Stimulated activated CD4-positive, alpha-beta T cell treated with anti-CD3 and anti-CD28 coated beads, Interleukin-4, amount 100 ng/mL, for 48 hours (primary cell): ENCODE results near the gene EPHA3.

ENCODE experiments used
- DNase-seq, 2 donors: peaks; one replicate each; pipeline ENCODE4 v3.0.0-alpha.2; 2020; ENCODE audit warnings: low read depth in 2 of 2

Gene EPHA3

DNA sequence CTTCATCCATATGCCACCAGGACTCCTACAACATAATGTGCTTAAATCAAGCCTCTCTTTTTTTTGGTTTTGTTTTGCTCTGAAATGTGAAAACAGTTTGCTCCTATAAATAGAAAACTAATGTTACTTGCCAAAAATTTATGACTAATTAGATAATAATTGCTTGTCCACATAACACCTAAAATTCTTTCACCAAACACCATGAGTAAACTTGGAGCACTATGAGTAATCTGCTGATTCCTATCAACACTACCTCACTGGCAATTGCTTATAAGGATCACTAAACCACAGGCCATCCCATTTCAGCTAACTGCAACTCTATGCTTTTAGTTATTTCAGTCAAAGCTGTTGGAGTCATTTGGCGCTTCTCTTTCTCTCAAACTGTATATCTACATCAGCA, 252.7 kb downstream of the EPHA3 start:
- no peak for DNase-seq

- DNase-seq: no peak
Observed at GRCh38 chr3:89362496-89362895, 255.1 kb downstream of the EPHA3 start.

DNA sequence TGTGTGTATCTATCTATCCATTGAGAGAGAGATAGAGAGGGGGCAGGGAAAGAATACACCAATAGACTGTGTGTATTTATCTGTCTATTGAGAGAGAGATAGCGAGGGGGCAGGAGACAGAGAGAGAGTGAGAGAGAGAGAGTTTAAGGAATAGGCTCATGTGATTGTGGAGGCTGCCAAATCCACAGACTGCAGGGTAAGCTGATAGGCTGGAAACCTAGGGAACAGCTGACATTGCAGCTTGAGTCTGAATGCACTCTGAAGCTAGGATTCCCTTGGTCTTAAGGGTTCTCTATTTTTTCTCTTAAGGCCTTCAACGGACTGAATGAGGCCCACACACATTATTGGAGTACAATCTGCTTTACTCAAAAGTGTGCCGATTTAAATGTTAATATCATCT, 255.8 kb downstream of the EPHA3 start:
- no peak for DNase-seq

DNA sequence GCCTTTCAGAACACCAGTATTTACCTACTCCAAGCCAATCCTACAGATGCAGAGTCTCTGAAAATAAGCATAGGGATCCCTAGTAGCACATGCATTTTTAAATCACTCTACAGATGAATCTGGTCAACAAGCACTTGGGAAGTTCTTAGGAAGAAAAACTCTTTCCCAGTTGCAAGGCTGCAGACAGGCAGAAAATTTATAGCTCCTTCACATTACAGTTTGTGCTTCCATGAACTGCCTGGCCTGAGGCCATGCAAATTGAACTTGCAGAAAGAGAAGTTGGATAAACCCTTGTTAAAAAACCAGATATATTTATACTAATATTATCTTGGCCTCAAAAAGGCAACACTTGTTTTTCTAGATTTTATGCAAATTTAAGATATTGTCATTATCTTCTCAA, 256.9 kb downstream of the EPHA3 start:
- DNase-seq: no peak

- DNase-seq: no peak
Observed at GRCh38 chr3:89367166-89367565, 259.7 kb downstream of the EPHA3 start.

DNA sequence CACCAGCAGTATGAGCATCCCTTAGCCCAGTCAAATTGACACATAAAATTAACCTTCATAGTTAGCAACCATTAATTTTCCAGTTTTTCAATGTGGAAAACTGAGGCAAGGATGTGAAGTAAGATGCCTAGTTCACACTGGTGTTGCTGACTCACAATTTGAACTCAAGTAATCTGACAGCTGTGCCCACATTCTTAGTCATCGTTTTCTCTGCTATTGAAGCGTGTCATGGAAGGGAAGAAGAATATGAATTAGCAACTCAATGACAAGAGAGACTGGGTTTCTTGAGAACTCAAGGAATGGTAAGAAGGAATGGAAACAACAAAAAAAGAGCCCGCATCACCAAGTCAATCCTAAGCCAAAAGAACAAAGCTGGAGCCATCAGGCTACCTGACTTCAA, 261.4 kb downstream of the EPHA3 start:
- no peak for DNase-seq

DNA sequence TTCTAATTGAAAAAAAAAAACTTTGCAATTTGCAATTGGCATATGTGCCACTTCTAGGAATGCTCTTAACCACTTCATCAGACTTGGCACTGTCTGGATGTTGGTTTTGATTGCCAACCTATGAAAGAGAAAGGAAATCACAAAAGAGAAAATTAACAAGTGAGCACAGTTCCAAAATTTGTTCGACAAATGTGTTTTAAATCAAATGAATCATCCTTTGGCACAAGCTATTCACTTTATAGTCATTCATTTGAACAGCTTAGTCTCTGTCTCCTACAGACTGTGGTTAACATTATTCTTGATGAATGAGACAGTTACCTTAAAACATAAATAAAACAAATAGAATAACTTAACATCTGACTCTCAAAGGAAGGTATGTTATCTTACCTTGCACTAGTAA, 265.0 kb downstream of the EPHA3 start:
- no peak for DNase-seq

- no peak for DNase-seq
Observed at GRCh38 chr3:89373434-89373833, 266.0 kb downstream of the EPHA3 start.

DNA sequence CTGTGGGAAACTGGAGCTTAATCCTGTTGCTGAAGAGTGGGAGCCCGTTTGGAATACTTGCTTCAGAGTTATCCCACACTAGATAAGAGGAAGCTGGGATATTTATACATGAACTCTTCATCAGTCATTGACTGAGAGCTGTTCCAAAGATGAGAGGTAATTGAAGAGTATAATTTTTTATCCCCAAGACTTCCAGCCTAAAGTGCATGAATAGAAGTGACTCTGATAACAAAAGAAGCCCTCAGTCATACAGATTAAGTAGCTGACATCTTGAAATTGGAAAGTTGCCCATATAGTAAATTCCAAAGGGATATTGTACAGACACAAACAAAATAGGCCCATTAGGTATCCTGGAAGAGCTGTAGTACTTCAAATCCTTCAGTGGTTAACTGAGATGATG, 268.0 kb downstream of the EPHA3 start:
- no peak for DNase-seq

DNA sequence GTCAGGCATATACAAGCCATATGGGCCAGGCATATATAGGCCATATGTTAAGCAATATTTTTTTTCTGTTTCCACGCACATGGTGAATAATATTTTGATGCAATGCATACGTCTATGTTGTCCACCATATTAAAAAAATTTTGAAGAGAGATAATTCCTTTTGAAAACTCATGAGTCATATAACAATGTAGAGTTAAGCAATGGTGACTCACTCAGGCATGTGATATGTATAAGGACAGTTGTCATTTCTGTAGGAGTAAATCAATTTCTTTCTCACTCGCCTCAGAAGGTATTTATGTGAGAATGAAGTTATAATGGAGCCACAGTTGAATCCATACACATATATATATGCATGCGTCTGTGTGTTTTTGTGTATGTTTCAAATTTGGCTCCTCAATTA, 272.6 kb downstream of the EPHA3 start:
- no peak for DNase-seq

DNA sequence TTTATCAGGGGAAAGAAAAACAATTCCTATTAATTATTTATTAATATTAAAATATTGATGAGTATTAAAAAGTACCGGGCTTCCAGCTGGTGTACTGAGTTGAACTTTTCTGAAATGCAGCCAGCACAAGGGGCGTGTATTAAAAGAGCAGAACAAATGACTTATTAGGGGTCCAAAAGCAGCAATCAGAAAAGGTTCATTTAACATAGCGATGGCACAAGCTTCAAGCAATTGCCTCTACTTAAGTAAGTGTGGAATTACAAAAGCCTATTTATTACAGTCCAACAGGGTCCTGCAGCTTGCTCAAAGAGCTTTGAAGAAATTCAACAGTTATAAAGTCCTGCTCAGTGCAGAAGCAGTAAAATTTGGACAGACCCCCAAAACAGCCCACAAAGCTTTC, 285.6 kb downstream of the EPHA3 start:
- no peak for DNase-seq

DNA sequence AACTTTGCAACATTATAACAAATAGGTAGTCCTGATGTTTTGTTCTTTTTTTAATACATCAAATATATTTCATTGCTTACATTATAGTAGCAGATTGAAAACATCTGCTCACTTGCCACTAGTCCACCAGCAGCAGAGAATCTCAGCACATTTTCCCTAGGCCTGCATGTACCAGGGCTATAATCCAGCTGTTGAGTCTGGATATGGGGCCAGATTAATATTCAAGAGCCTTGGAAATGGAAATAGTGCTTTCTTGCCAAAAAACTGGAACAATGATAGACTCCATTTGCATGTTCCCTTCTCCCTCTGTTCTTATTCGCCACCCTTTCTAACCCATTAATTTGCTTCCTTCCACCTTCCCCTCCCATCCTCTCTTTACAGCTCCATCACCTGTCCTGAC, 288.0 kb downstream of the EPHA3 start:
- no peak for DNase-seq

GRCh38 chr3:89395996-89396395, 288.6 kb downstream of the EPHA3 start:
- no peak for DNase-seq

DNA sequence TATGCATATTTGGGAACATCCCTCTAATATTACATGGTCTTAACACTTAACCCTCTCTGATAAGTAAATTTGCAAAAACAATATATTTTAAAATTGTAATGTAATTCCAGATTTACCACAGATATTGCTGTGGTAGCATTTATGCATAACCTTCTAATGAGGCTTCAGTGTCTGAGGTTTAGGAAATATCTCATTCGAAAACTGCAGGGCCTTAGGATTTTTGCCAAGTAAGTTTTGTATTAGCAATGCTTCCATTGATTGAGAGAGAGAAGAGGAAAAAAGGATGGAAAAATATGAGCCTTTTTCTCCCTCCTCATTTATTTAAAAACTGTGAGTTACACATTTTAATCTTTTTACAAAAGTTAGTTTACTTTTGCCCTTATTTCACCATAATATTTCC, 294.6 kb downstream of the EPHA3 start:
- DNase-seq: no peak

DNA sequence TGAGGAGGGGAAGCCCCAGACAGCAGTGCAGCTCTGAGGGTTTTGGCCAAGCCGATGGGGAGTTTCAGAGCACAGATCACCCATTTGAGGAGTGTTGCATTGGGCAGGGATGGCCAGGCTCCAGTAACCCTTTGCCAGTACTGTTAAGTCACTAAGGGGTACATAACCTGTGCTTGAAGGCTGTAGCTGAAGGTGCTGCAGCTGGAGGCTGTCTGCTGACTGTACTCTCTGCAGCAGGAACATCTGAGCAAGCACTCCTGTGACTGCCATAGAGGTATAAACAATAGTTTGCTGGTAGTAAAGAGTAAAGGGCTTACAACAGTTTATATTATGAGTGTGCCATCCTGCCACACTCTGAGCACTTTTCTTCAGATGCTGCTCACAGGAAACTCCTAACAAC, 297.8 kb downstream of the EPHA3 start:
- no peak for DNase-seq

DNA sequence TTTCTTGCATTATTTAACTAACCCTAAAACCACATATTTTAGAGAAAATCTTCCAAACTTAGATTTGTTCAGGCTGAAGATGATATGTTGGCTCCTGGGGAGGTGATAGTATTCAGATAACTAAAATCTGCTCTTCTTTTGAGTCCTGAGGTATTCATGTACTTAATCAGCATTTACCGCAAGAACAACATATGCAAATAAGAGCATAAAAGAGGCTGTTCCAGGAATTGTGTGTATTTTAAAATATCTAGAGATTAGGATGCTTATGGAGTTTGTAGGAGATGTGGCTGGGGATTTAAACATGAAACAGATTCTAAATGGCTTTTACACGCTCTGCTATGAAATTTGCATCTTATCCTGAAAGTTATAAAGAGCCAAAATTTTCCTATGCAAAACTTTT, 298.2 kb downstream of the EPHA3 start:
- DNase-seq: no peak

DNA sequence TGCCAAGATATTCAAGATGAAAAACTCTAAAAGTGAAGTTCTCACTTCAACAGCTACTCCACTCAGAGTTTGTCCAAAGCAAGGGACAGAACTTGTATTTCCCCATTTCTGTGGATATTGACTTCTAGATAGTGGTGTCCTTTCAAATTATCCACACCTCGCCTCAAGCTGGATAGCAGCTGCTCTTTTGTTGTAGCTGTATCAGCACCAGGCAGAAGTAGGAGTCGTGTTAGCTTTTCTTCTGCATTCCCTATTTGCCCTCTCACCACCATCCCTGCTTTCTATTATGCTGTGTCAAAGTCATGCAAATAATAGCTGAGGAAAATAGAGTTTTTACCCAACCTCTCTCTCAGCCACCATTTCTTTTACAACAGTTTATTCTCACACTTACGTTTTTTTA, 303.8 kb downstream of the EPHA3 start:
- DNase-seq: no peak

- DNase-seq: no peak
Observed at GRCh38 chr3:89414270-89414669, 306.8 kb downstream of the EPHA3 start.

GRCh38 chr3:89419647-89420241, 312.3 kb downstream of the EPHA3 start:
- DNase-seq: no peak

GRCh38 chr3:89426060-89426459, 318.6 kb downstream of the EPHA3 start:
- no peak for DNase-seq

GRCh38 chr3:89434621-89435380, 327.4 kb downstream of the EPHA3 start:
- DNase-seq: no peak

DNA sequence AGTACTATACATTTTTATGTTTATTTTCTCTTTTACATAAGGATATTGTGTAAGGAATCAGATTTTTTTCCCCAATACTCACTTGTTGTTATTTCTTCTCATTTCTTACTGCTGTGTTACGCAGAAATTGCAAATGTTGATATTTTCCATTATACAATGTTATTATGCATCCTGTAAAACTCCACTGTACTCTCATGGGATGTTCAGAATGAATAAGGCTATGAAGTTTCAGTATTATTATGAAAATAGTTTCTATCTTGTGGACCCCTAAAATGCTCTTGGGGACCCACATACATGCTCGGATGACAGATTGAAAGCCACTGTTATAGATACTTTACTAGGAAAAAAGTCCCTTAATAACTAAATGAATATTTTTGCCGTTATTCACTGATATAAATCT, 329.4 kb downstream of the EPHA3 start:
- no peak for DNase-seq

GRCh38 chr3:89440386-89440785, 333.0 kb downstream of the EPHA3 start:
- no peak for DNase-seq

DNA sequence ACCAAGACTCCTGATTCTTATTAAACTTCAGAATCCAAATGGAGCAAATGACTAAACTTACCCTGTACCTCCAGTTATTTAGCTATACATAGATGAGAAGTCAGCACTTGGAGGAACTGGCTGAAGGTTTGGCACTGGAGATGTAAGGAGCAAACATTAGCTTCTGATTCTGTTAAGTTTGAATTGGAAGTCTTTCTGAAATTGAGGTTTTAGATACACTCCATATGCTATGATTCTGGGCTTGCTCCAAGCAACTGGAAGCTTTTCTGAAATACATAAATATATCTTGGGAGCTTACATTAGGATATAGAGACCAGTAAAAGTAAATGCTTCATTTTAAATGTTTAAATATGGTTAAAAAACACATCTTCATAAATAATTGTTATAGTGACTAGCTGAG, 333.7 kb downstream of the EPHA3 start:
- no peak for DNase-seq
